ENCODE measurements around the gene TRAF2.

The TRAF2 gene

GRCh38 chr9:136847088-136847825 lies 39.1 kb upstream of the TRAF2 start:
- DNase-seq (ENCODE audit: low read depth in 2 of 2, low spot score in 1 of 2), result no peak

DNA sequence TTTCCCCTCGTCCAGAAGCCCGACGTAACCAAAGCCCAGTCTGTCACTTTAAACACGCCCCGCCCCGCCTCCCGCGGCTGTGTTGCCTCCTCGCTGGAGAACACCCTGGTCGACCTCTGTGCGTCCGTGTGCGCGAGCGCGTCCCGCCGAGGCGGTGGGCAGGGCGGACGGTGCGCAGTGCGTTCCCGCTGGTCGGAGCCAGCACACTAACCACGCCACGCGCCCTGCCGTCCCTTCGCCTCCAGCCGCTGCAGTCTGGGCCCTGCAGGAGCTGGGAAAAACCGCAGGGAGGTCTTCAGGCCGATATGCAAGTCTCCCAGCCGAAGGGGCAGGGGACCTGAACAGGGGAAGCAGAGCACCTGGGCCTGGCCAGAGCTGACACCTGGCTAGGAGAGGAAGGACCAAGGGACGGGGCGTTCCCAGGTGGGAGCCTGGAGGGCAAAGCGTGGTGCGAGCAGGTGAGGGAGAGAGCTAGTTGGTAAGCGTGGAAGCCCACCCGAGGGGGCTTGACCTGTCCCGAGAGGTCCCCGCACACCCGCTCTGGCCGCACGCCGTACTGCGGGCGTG lies 38.4 kb upstream of the TRAF2 start:
- peak; percentile 35 to 38 for DNase-seq (ENCODE audit: low read depth in 2 of 2, low spot score in 1 of 2)

DNA sequence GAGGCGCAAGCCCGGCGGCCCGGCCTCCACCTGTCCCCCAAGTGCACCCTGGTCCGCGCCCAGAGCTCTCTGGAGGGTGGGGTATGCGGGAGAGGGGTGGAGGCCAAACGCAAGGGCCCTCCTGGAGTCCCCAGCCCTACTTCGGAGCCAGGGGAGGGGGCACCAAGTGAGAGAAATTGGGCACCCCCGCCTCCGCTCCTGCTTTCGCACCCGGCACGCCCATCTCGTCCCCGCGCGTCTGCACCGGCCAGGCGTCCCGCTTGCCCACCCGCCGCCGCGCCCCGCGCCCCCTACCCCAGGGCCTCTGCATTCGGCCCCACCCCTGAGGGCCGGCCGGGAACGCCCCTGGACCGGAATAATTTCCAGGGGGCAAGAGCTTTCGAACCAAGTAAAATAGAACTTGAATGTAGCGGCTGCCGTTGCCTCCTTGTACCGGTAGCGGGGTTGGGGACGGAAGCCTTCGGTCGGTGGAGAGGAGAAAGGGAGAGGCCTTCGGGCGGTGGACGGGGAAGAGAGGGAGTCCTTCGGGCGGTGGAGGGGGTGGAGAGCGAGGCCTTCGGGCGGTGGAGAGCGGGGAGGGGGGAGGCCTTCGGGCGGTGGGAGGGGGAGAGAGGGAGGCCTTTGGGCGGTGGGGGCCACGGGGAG lies 37.8 kb upstream of the TRAF2 start:
- DNase-seq (ENCODE audit: low read depth in 2 of 2, low spot score in 1 of 2), result no peak

GRCh38 chr9:136849038-136849959 lies 37.0 kb upstream of the TRAF2 start, which contains the start of gene PHPT1:
Gene PHPT1 (plus strand): TSS chr9:136849409. CDS start chr9:136849431, 22 bp downstream.
- DNase-seq (ENCODE audit: low read depth in 2 of 2, low spot score in 1 of 2), result peak; percentile 87 to 91

DNA sequence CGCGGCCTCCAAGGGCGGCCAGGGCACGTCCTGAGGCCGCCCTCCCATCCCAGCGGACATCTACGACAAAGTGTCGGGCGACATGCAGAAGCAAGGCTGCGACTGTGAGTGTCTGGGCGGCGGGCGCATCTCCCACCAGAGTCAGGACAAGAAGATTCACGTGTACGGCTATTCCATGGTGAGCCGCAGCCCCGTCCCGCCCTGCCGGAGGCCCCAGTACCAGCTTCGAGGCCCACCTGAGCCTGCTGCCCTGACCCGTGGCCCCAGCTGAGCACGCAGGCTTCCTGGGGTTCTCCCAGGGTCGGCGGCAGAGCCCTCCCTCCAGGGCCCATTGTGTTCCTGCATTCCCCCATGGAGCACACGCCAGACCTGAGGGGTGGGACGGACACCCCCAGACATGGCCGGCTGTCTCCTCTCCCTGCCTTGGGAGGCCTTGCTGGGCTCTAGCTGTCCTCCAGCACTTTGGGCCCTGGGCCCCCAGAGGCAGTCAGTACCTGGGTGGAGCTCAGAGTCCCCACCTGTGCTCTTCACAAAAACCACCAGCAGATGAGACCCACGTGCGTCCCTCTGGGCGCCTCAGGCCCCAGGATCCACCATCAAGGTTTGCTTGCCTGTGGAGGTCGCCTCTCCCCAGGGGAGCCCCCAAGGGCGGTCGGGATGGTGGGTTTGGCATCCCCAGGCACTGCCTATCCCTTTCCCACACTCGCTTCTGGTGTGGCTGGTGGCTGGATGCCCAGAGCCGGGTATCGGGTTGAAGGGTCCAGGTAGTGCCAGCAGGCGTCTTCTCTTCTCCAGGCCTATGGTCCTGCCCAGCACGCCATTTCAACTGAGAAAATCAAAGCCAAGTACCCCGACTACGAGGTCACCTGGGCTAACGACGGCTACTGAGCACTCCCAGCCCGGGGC lies 36.1 kb upstream of the TRAF2 start:
- DNase-seq (ENCODE audit: low read depth in 2 of 2, low spot score in 1 of 2), result no peak

GRCh38 chr9:136850866-136851775 lies 35.2 kb upstream of the TRAF2 start:
- DNase-seq (ENCODE audit: low read depth in 2 of 2, low spot score in 1 of 2), result no peak

DNA sequence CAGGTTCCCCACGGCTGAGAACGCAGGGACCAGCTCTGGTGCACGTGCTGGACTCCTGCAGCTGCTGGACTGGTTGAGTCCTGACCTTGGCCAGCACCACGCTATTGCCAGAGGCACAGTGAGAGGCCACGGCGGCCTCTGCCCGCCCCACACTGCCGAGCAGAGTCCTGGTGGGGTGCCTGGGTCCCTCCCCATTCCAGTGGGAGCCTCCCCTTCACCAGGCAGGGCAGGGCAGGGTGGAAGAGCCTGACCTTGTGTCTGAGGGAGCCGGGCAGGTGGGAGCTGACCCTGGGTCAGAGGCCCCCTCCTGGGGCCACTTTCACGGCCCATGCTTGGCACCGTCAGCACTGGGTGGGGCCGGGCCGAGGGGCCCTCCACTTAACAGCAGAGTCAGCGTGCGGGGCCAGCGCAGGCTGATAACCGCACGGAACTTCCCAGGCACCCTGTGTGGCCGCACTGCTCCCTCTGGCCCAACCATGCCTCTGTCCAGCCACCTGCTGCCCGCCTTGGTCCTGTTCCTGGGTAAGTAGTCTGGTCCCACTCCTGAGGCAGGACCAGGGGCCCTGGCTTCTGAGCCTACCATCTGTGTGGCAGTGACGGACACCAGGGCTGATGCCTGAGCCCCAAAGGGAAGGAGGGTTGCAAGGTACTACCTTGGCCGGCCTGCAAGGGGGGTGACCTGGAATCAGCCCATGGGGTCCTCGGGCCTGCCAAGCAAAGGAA lies 34.2 kb upstream of the TRAF2 start, which contains the start of gene MAMDC4:
MAMDC4 (plus strand) TSS at position 406 of the 723 bp plus-strand sequence; CDS start at position 477, 71 bp downstream.
- no peak for DNase-seq (ENCODE audit: low read depth in 2 of 2, low spot score in 1 of 2)

DNA sequence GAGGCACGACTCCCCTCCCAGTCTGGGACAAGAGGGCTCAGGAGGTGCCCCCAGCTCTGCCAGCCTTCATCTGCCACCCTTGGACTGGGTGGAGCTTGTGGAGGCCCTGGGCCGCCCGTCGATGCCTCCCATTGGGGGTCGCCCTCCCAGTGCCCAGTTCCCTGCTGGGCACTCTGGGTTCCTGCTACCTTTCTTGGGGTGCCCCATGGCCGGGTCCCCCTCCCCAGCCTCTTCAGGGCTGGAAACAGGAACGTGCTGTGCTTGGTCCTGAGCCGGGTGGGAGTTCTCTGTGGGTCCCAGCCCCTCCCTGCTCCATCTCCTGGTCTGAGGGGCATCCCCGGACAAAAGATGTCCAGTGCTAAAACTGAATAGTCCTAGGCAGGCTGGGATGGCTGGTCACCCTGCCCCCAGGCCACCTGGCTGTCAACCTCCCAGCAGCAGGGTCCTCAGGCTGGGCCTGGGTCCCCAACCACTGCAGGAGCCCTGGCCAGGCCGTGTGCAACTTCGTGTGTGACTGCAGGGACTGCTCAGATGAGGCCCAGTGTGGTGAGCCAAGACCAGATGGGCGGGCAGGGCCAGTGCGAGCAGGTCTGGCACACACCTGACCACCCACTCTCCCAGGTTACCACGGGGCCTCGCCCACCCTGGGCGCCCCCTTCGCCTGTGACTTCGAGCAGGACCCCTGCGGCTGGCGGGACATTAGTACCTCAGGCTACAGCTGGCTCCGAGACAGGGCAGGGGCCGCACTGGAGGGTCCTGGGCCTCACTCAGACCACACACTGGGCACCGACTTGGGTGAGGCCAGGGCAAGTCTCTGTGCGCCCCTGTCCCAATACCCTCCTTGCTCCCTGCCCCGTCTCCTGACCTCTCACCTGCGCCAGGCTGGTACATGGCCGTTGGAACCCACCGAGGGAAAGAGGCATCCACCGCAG lies 33.4 kb upstream of the TRAF2 start:
- no peak for DNase-seq (ENCODE audit: low read depth in 2 of 2, low spot score in 1 of 2)

GRCh38 chr9:136853596-136854112 lies 32.7 kb upstream of the TRAF2 start:
- DNase-seq (ENCODE audit: low read depth in 2 of 2, low spot score in 1 of 2), result no peak

- no peak for DNase-seq (ENCODE audit: low read depth in 2 of 2, low spot score in 1 of 2)
Observed at GRCh38 chr9:136854113-136854841, 32.0 kb upstream of the TRAF2 start.

DNA sequence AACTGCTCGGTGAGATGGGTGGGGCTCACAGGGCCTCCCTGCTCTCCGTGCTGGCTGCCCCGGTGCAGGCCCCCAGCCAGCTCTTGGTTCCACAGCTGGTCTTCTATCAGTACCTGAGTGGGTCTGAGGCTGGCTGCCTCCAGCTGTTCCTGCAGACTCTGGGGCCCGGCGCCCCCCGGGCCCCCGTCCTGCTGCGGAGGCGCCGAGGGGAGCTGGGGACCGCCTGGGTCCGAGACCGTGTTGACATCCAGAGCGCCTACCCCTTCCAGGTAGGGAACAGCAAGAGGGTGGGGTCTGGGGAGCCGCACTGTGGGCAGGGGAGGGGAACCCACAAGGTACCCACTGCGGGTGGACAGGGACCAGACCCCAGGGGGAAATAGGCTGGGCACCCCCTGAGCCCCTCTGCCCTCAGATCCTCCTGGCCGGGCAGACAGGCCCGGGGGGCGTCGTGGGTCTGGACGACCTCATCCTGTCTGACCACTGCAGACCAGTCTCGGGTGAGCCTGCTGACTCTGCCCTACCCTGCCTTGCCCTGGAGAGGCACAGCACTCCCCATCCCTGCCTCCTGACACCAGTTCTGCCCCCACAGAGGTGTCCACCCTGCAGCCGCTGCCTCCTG lies 31.4 kb upstream of the TRAF2 start:
- DNase-seq (ENCODE audit: low read depth in 2 of 2, low spot score in 1 of 2), result no peak

DNA sequence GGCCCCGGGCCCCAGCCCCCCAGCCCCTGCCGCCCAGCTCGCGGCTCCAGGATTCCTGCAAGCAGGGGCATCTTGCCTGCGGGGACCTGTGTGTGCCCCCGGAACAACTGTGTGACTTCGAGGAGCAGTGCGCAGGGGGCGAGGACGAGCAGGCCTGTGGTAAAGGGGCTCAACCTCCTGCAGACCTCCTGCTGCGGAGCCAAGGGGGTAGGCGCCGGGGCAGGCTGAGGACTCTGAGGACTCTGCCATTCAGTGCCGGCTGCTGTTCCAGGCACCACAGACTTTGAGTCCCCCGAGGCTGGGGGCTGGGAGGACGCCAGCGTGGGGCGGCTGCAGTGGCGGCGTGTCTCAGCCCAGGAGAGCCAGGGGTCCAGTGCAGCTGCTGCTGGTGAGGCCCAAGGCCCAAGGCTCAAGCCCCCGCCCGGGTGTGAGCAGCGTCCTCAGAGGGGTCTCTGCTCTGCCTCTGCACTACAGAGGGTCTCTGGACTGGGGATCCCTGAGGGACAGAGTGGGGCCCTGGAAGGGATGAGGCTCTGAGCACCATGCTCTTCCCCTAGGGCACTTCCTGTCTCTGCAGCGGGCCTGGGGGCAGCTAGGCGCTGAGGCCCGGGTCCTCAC lies 30.7 kb upstream of the TRAF2 start:
- no peak for DNase-seq (ENCODE audit: low read depth in 2 of 2, low spot score in 1 of 2)

DNA sequence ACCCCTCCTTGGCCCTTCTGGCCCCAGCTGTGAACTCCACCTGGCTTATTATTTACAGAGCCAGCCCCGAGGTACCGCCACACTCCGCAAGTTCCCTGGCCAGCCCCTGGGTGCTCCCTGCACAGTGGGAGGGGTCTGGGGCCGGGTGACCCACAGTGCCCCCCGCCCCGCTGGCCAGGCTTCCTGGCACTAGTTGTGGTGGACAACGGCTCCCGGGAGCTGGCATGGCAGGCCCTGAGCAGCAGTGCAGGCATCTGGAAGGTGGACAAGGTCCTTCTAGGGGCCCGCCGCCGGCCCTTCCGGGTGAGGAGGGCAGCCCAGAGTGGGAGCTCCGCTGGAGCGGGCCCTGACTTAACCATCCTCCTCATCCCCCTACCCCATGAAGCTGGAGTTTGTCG lies 30.2 kb upstream of the TRAF2 start:
- no peak for DNase-seq (ENCODE audit: low read depth in 2 of 2, low spot score in 1 of 2)

DNA sequence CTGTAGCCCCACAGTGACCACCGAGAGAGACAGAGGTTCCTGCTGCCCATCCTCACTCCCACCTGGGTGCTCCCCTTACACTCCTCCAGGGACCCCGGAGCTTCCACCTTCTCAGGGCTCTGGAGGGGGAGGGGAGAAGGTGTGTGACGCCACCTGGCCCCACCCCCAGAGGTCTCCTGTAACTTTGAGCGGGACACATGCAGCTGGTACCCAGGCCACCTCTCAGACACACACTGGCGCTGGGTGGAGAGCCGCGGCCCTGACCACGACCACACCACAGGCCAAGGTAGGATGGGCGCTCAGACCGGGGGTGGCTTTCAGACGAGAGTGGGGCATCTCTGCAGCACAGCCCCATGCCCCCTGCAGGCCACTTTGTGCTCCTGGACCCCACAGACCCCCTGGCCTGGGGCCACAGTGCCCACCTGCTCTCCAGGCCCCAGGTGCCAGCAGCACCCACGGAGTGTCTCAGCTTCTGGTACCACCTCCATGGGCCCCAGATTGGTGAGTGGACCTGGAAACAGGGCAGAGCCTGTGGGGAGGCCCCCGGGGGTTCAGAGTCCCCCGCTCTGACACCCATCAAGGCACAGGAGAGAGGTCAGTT lies 29.7 kb upstream of the TRAF2 start:
- DNase-seq (ENCODE audit: low read depth in 2 of 2, low spot score in 1 of 2), result no peak

DNA sequence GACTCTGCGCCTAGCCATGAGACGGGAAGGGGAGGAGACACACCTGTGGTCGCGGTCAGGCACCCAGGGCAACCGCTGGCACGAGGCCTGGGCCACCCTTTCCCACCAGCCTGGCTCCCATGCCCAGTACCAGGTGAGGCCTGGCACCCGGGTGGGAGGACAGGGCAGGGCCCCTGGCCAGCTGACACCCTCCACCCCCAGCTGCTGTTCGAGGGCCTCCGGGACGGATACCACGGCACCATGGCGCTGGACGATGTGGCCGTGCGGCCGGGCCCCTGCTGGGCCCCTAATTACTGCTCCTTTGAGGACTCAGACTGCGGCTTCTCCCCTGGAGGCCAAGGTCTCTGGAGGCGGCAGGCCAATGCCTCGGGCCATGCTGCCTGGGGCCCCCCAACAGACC lies 29.1 kb upstream of the TRAF2 start:
- no peak for DNase-seq (ENCODE audit: low read depth in 2 of 2, low spot score in 1 of 2)

Measured in stimulated activated CD8-positive, alpha-beta memory T cell treated with anti-CD3 and anti-CD28 coated beads, Interleukin-4, amount 100 ng/mL, for 1 hour (primary cell).